DMS114 treated with DMSO at 0.1 percent for 48 hours (cell line): ENCODE measurements around the gene DHX8.
A peak's percentile ranks its signal among the peaks of the same experiment; 100 is the strongest.

ENCODE experiments used
- DNase-seq: peaks from one replicate; lab custom pipeline; 2025; ENCODE audit not compliant: unreplicated experiment; lab: John Stamatoyannopoulos, UW

The DHX8 gene

DNA sequence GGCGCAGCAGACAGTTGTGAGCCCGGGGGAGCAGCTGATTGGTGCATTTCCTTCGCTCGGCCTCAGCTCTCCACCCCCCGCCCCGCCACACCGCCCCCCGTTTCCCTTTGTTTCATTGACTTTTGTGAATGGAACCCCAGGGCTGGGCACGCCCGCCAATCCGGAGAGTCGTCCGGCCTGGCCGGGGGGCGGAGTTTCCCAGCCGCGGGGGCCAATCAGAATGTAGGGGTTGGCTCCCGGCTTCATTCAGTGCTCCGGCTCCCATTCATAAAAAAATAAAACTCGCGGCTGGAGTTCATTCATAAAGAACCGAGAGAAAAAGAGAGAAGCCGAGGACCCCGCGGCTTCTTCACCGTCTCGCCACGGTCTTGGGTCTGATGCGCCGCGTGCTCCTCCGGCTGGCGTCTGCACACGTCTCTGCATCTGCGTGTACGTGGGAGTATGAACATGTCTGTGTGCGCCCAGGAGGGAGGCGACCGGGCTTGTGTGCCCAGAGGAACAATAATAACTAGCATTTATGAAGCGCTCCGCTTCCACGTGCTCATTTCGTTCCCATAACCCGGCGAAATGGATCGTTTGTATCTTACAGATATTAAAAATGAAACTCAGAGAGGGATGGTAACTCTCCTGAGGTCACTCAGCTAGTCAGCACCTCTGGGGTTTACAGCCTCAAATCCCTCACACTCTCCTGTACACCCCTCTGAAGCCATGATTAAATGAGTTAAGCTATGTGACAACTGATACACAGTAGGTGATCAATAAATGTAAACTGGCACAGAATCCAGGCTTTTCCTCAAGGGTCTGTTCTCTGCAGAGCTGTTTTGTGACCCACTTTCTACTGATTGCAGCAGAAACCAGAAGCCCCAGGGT, 62.8 kb downstream of the DHX8 start, which contains the start of gene ETV4:
ETV4 (minus strand) TSS at position 22 of the 870 bp plus-strand sequence. CDS start 723 bp downstream, outside the sequence.
- peak; percentile 74 for DNase-seq

GRCh38 chr17:43547189-43547550, 63.4 kb downstream of the DHX8 start:
- no peak for DNase-seq

GRCh38 chr17:43547659-43548256, 64.0 kb downstream of the DHX8 start:
- DNase-seq = no peak

GRCh38 chr17:43548689-43549379, 65.1 kb downstream of the DHX8 start:
- no peak for DNase-seq

DNA sequence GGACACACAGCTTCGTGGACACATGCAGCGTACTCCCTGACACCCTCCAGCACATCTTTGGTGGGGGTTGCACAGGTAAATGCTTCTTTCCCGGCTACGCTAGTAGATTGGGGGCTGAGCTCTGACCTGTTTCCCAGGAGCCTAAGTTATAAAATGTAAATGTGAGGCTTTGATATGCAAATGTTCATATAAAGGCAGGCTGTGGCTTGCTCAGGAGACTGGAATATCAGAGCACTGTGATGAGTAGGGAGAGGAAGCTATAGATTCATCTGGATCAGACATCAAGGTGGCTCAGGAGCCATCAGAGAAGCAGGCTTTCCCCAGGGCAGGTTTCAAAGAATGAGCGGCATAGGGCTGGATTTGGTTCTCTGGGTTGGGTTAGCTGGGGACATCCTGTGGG, 65.7 kb downstream of the DHX8 start:
- no peak for DNase-seq

- DNase-seq = no peak
Measured at GRCh38 chr17:43550754-43551153, 67.0 kb downstream of the DHX8 start.

DNA sequence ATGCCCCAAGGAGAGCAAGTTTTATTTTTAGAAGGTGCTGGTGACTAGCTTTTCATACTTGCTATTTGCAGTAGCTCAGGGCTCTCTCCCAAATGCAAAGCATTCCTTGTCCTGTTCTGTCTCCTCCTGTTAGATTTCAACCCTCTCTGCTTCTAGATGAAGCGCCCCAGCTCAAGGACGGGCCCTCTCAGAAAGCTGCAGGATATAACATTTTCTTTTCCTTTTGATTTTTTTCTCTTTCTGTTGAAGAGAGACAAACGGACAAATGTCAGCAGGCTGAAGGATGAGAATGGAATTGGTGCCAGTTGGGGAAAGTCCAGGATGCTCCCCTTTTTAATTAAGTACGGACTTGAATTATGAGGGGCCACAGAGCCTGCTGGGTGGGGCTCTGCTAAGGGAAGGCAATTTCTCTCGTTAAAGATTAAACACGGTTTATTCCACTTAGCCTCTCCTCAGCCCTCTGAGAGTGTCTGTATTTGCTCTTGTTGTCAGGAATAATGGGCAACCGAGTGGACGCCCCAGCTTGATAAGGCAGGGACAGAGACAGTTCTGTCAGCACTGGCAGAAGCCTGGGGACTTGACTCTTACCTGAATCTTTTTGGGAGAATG, 68.6 kb downstream of the DHX8 start:
- no peak for DNase-seq

DNA sequence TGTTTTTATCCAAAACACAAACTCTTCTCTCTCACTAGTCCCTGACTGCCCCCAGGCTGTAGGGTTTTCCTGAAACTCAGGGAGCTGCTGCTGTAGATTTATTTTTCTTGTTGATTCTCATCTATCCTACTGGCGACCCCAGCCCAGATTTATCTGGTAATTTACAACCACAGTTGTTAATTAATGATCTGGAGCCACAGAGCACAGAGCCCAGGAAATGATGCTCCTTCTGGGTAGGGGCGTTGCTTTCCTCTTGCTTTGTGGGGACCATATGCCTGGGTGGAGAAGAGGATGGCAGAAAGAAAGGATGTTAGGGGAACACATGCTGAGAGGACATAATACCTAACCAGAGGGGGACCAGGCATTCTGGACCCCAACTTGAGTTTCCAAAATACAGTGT, 69.8 kb downstream of the DHX8 start:
- no peak for DNase-seq

- DNase-seq = no peak
Measured at GRCh38 chr17:43554857-43555256, 71.1 kb downstream of the DHX8 start.

- DNase-seq = no peak
Measured at GRCh38 chr17:43556292-43556691, 72.5 kb downstream of the DHX8 start.

DNA sequence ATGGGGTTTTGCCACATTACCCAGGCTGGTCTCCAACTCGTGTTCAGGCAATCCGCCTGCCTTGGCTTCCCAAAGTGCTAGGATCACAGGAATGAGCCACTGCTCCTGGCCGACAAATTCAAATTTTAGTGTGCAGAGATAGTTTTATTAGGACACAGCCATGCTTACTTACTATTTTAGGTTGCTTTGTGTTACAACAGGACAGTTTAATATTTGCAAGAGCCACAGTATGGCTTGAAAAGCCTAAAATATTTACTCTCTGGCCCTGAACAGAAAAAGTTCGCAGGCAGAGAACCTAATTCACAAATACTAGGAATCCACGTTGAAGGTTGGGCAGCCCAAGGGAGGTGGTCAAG, 75.0 kb downstream of the DHX8 start:
- DNase-seq = no peak

GRCh38 chr17:43559161-43559816, 75.5 kb downstream of the DHX8 start:
- no peak for DNase-seq

DNA sequence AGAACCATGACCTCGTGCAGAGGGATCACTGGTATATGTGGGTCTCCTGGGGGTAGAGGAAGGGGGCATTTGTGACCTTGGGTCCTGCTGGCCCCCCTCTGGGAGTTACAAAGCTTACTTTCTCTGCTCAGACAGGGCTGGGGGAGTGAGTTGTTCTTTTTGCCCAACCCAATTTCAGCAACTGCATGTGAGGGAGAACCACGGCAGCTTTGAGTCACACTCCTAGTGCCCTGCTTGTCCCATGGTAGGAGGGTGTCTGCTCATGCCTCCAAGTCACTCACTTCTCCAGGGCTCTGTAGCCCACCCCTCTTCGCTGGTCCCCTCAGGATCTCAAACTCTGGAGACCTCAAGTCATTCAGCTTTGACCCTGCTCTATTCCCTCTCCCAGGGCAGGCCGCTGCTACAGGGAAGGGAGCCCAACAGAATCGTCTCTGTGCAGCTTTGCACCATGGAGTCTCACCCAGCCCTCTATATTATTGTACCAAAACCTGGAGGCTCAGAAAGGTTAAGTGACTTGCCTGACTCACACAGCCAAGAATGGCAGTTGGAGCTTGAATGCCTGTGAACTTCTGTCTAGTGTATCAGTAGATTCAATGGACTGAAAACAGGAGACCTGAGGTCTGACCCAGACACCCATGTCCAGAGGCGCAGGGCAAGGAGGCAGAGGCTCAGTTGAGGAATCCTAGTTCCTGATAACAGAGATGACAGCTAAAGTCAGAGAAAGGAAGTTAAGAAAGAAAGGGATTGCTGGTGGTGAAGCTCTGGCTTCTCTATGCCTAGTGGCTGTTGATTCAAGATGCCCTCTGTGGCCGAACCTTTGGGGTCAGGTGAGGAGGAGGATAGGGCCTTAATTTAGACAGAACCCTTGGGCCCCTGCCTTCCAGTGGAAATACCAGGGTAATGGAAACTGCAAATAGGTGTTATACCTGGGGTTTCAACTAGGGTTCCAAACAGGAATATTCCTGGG, 77.0 kb downstream of the DHX8 start:
- no peak for DNase-seq

- DNase-seq = no peak
Measured at GRCh38 chr17:43562679-43563599, 79.2 kb downstream of the DHX8 start.

- DNase-seq = no peak
Measured at GRCh38 chr17:43563600-43564594, 80.1 kb downstream of the DHX8 start.

GRCh38 chr17:43568506-43569082, 84.8 kb downstream of the DHX8 start:
- DNase-seq = no peak

- DNase-seq = no peak
Measured at GRCh38 chr17:43570518-43570928, 86.7 kb downstream of the DHX8 start.
